K562 (cell line): ENCODE data around the gene GCN1. TPM values are rescaled to one million over a fixed set of nuclear protein-coding genes. Genes with fewer than 3 reads are reported as not detected.

Source experiments
- BDP1 ChIP-seq: IDR thresholded peaks from 3 replicates; pipeline ENCODE4 v1.6.1; 2011; ENCODE audit not compliant: insufficient read length, insufficient read depth
- BRD9 ChIP-seq: fragments of 450-650 bp; IDR thresholded peaks from 2 replicates; pipeline ENCODE4 v1.6.1; 2018; ENCODE audit warnings: low read depth; ENCODE audit not compliant: partially characterized antibody
- CBX3 ChIP-seq, 2 experiments: IDR thresholded peaks; 1 replicate in 1 of 2; 2 replicates in 1 of 2; pipeline ENCODE4 v1.6.1; 2012; ENCODE audit warnings: inconsistent platforms in 2 of 2, low read length in 2 of 2, borderline replicate concordance in 1 of 2, control low read depth in 1 of 2
- ELF2 ChIP-seq: fragments of 250-450 bp; sonication (Bioruptor Pico); IDR thresholded peaks from 2 replicates; pipeline ENCODE4 v1.5.0; 2021; ENCODE audit warnings: mild to moderate bottlenecking
- ELF4 ChIP-seq: fragments of 450-650 bp; formaldehyde crosslinking; IDR thresholded peaks from 2 replicates; pipeline ENCODE4 v1.4.0; 2022; ENCODE audit warnings: missing genetic modification characterization
- FOXA1 ChIP-seq: fragments of 450-650 bp; IDR thresholded peaks from 2 replicates; pipeline ENCODE4 v1.6.1; 2016; ENCODE audit warnings: mild to moderate bottlenecking, borderline replicate concordance
- HOXB6 ChIP-seq: fragments of 250-450 bp; sonication (Bioruptor Pico); IDR thresholded peaks from 2 replicates; pipeline ENCODE4 v1.5.1; 2022; ENCODE audit warnings: mild to moderate bottlenecking, borderline replicate concordance
- MBD2 ChIP-seq: sonication (generic); IDR thresholded peaks from 2 replicates; pipeline ENCODE4 v1.6.1; 2016; ENCODE audit warnings: low read depth, borderline replicate concordance
- RFX5 ChIP-seq: IDR thresholded peaks from 2 replicates; pipeline ENCODE4 v1.6.1; 2011; ENCODE audit warnings: low read depth, mild to moderate bottlenecking, improper control_type of control experiment, low read length
- ZNF395 ChIP-seq: fragments of 200-800 bp; sonication (Bioruptor generic); IDR thresholded peaks from 2 replicates; pipeline ENCODE4 v1.6.1; 2017; ENCODE audit warnings: missing genetic modification characterization, missing compliant biosample characterization
- ZNF407 ChIP-seq: fragments of 450-650 bp; IDR thresholded peaks from 2 replicates; pipeline ENCODE4 v1.6.1; 2016; ENCODE audit warnings: low read depth
- ZNF445 ChIP-seq: fragments of 250-450 bp; sonication (Bioruptor Pico); IDR thresholded peaks from 2 replicates; pipeline ENCODE4 v1.4.0; 2020; ENCODE audit warnings: low read depth, mild to moderate bottlenecking, moderate library complexity
- polyA plus RNA-seq, 8 experiments: library from polyadenylated mRNA; depleted of rRNA in 4 of 8; stranded (reverse) in 5 of 8; unstranded in 3 of 8; fragments of >200 nt; fragmentation: Nextera tagmentation in 2 of 8; fragmentation: Illumina TruSeq in 1 of 8; extraction: Ambion mirVana in 2 of 8; extraction: Trizol in 1 of 8; gene quantifications; 2 replicates each; pipeline versions ENCODE4 v1.2.1 to v1.2.3, GENCODE V29; 2011 to 2014; ENCODE audit warnings: inconsistent platforms in 1 of 8, missing spikeins in 1 of 8
- total RNA-seq, 7 experiments: library from RNA; depleted of rRNA in 6 of 7; stranded (reverse); fragments of >200 nt in 6 of 7; fragmentation: Illumina TruSeq in 2 of 7; extraction: Trizol in 2 of 7; gene quantifications; 2 replicates each; pipeline versions ENCODE4 v1.2.1 to v1.2.3, GENCODE V29; 2011 to 2021; ENCODE audit warnings: low replicate concordance in 1 of 7
- TF ChIP-seq, protein P1 (sequence below), 2 experiments: fragments of 450-650 bp in 1 of 2; sonication (generic) in 1 of 2; formaldehyde crosslinking in 1 of 2; IDR thresholded peaks in 1 of 2; conservative IDR thresholded peaks in 1 of 2; 2 replicates each; pipeline versions ENCODE4 v1.6.1 to v1.8.1; 2016 to 2023; ENCODE audit warnings: mild to moderate bottlenecking in 2 of 2, moderate library complexity in 2 of 2, inconsistent platforms in 1 of 2, missing genetic modification reagents in 1 of 2
- TF ChIP-seq, protein P2 (sequence below): sonication (generic); formaldehyde crosslinking; IDR thresholded peaks from 2 replicates; pipeline ENCODE4 v1.9.0; 2022; ENCODE audit warnings: mild to moderate bottlenecking, missing genetic modification reagents

The GCN1 gene
- total and polyA plus RNA-seq, 9 of the 15 experiments (the other 6 are each of a cell fraction or from before 2014, with no cell fraction given) = 11.9 to 190 (median 51.7) TPM

DNA sequence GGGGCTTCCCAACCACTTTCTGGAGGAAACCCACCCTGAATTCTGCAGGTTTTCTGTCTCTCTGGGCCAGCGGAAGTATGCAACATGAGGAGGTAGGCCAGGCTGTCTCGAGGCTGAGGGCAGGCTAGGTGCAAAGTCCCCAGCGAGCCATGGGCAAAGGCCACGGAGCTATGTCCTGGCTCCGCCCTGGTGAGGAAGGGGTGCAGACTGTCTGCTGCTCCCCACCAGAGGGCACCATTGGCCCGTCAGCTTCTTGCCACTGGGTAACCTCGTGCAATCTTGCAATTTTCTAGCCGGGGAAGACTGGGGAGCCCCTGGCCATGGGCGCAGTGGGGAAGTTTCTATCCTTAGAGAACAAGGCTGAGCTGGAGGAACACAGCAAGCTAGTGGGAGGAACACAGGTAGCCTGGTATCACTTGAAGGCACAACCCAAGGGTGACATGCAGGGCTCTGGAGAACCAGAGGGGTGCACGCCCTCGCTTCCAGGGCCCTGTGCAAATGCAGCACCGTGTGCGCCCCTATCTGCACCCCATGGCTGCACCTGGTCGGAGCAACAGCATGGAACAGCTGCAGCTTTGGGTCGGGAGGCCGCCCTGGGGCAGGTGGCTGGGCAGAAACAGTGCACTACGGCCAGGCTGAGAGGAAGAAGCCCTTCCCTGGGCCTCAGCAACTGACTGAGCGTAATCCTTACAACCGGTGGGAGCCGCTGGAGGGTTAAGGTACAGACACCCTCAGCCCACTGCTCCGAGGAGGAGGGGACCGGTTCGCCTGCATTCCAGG lies 34.0 kb upstream of the GCN1 start (continued):
- no peak for TF ChIP-seq ZNF407
- no peak for TF ChIP-seq ELF2 (CRISPR knock-in tag)
- TF ChIP-seq FOXA1 = no peak
- TF ChIP-seq ZNF395 (CRISPR knock-in tag) = no peak; the same call in 1 of the 2 replicates
- TF ChIP-seq, protein P1, sequence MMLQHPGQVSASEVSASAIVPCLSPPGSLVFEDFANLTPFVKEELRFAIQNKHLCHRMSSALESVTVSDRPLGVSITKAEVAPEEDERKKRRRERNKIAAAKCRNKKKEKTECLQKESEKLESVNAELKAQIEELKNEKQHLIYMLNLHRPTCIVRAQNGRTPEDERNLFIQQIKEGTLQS (IDR thresholded peaks at IDR 0.05) = no peak
- TF ChIP-seq, protein P1 (CRISPR knock-in tag; conservative IDR thresholded peaks at IDR 0.05) = no peak
- no peak for TF ChIP-seq BDP1
- TF ChIP-seq HOXB6 (CRISPR knock-in tag) = no peak
- no peak for TF ChIP-seq MBD2
- TF ChIP-seq ELF4 = 0 out of 2 replicates have a peak, but pooled peaks have one; percentile 27
- TF ChIP-seq CBX3 (IDR thresholded peaks at IDR 0.05; ENCODE audit: borderline replicate concordance in 1 of 2, low read length in 2 of 2) = no peak
- TF ChIP-seq ZNF445 (CRISPR knock-in tag) = no peak
- no peak for TF ChIP-seq BRD9
- no peak for TF ChIP-seq RFX5
- TF ChIP-seq, protein P2, sequence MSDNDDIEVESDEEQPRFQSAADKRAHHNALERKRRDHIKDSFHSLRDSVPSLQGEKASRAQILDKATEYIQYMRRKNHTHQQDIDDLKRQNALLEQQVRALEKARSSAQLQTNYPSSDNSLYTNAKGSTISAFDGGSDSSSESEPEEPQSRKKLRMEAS (CRISPR knock-in tag) = peak; percentile 78
